Measurements from ENCODE around the gene C12orf54. TPM values are rescaled to one million over a fixed set of nuclear protein-coding genes. Genes with fewer than 3 reads are reported as not detected.
"Not testable (repeated sequence)": the region's sequence is repeated elsewhere in the genome, so short reads cannot be mapped to it uniquely, and the experiment has no call there.

The C12orf54 gene
- total RNA-seq, 1 donor from 2014 or later = not detected

GRCh38 chr12:48472259-48472658 lies 10.0 kb upstream of the C12orf54 start, which contains the start of gene ANP32D:
TSS of gene ANP32D (plus strand) at chr12:48472559. CDS start at chr12:48472665, 106 bp downstream.
- TF ChIP-seq, protein P1, sequence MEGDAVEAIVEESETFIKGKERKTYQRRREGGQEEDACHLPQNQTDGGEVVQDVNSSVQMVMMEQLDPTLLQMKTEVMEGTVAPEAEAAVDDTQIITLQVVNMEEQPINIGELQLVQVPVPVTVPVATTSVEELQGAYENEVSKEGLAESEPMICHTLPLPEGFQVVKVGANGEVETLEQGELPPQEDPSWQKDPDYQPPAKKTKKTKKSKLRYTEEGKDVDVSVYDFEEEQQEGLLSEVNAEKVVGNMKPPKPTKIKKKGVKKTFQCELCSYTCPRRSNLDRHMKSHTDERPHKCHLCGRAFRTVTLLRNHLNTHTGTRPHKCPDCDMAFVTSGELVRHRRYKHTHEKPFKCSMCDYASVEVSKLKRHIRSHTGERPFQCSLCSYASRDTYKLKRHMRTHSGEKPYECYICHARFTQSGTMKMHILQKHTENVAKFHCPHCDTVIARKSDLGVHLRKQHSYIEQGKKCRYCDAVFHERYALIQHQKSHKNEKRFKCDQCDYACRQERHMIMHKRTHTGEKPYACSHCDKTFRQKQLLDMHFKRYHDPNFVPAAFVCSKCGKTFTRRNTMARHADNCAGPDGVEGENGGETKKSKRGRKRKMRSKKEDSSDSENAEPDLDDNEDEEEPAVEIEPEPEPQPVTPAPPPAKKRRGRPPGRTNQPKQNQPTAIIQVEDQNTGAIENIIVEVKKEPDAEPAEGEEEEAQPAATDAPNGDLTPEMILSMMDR (IDR thresholded peaks at IDR 0.05) = no peak
- no peaks in the 10 kb centered on the region for H3K4me1 ChIP-seq
- intact Hi-C loops (cut with DNase I) = no loop called here

GRCh38 chr12:48473061-48473460 lies 9.2 kb upstream of the C12orf54 start:
- Histone ChIP-seq H3K27ac (no peak overlapping the region), H3K27me3 (no peaks in the 10 kb centered on the region), H3K9me3 (peaks cover 0 to 27% of the 10 kb centered on the region in 2 donors), H3K36me3 (no peaks in the 10 kb centered on the region), H3K4me1 (no peaks in the 10 kb centered on the region), H3K4me3 (no peak overlapping the region)
- no peak for DNase-seq (ENCODE audit: low spot score in 2 of 2)
- intact Hi-C loops (cut with DNase I) = no loop called here
- TF ChIP-seq, protein P1 (IDR thresholded peaks at IDR 0.05) = no peak

More at GRCh38 chr12:48472259-48472658, 10.0 kb upstream of the C12orf54 start, which contains the start of gene ANP32D:
- DNase-seq (ENCODE audit: low spot score in 2 of 2) = no peak
- Histone ChIP-seq H3K9me3 (peaks cover 0 to 31% of the 10 kb centered on the region in 2 donors), H3K27ac (no peak within 1 kb of the TSS), H3K36me3 (no peaks in the 10 kb centered on the region), H3K4me3 (no peak within 1 kb of the TSS), H3K27me3 (no peaks in the 10 kb centered on the region)

DNA sequence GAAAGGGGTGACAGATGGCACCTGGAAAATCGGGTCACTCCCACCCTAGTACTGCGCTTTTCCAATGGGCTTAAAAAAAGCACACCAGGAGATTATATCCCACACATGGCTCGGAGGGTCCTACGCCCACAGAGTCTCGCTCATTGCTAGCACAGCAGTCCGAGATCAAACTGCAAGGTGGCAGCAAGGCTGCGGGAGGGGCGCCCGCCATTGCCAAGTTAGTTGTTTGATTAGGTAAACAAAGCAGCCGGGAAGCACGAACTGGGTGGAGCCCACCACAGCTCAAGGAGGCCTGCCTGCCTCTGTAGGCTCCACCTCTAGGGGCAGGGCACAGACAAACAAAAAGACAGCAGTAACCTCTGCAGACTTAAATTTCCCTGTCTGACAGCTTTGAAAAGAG lies 7.8 kb upstream of the C12orf54 start:
- intact Hi-C loops (cut with DNase I); H3K4me1 ChIP-seq; H3K36me3 ChIP-seq; H3K27me3 ChIP-seq; H3K27ac ChIP-seq; DNase-seq (ENCODE audit: low spot score in 2 of 2); H3K4me3 ChIP-seq: not testable (repeated sequence)
- peaks cover 0 to 15% of the 10 kb centered on the region in 2 donors for H3K9me3 ChIP-seq

GRCh38 chr12:48482930-48483329 lies 632 bp downstream of the C12orf54 start:
- no peak overlapping the region for H3K4me3 ChIP-seq
- H3K27me3 ChIP-seq = no peaks in the 10 kb centered on the region
- TF ChIP-seq, protein P1 (IDR thresholded peaks at IDR 0.05) = no peak
- no peak overlapping the region for H3K27ac ChIP-seq
- H3K36me3 ChIP-seq = no peaks in the 10 kb centered on the region
- no peaks in the 10 kb centered on the region for H3K9me3 ChIP-seq
- no peaks in the 10 kb centered on the region for H3K4me1 ChIP-seq
- intact Hi-C loops (cut with DNase I) = no loop called here
- DNase-seq (ENCODE audit: low spot score in 2 of 2) = no peak

- no peak for DNase-seq (ENCODE audit: low spot score in 2 of 2)
- intact Hi-C loops (cut with DNase I) = no loop called here
- Histone ChIP-seq H3K4me1 (no peaks in the 10 kb centered on the region), H3K27ac (no peak overlapping the region), H3K27me3 (no peaks in the 10 kb centered on the region), H3K36me3 (no peaks in the 10 kb centered on the region), H3K9me3 (no peaks in the 10 kb centered on the region), H3K4me3 (no peak overlapping the region)
- TF ChIP-seq, protein P1 (IDR thresholded peaks at IDR 0.05) = no peak
Observed at GRCh38 chr12:48486261-48486660, 4.0 kb downstream of the C12orf54 start.

DNA sequence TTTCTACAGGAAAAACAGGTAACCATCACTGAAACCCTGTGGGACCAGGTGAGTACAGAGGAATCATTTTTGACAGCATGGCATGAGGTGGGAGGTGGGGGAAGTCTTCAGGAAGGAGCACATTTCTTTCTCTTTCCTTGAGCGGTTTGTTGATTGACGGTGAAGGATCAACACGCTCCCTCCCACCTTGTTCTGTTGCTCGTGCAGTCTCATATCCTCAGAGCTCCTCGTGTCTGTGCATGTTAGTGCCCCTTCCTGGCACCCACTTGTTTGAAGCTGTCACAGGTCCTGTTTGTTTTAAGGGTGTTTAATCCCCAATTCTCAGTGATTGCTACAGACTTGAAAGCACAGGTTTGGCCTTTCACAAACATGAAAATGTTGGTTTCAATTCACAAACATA lies 4.4 kb downstream of the C12orf54 start:
- Histone ChIP-seq H3K9me3 (no peaks in the 10 kb centered on the region), H3K27ac (no peak overlapping the region), H3K36me3 (no peaks in the 10 kb centered on the region), H3K4me3 (no peak overlapping the region), H3K27me3 (no peaks in the 10 kb centered on the region), H3K4me1 (no peaks in the 10 kb centered on the region)
- intact Hi-C loops (cut with DNase I) = no loop called here
- TF ChIP-seq, protein P1 (IDR thresholded peaks at IDR 0.05) = no peak
- DNase-seq (ENCODE audit: low spot score in 2 of 2) = no peak

All from ascending aorta (tissue), 2 donors.